NCI-H2196 (cell line): Measurements from ENCODE around the gene CFAP74.
"Not testable (repeated sequence)": the region's sequence is repeated elsewhere in the genome, so short reads cannot be mapped to it uniquely, and the experiment has no call there.

Experiments
- DNase-seq: peaks from one replicate; lab custom pipeline; 2025; ENCODE audit not compliant: unreplicated experiment; lab: John Stamatoyannopoulos, UW

CFAP74 gene

GRCh38 chr1:1987142-1987510 lies 16.5 kb downstream of the CFAP74 start:
- DNase-seq: no peak

DNA sequence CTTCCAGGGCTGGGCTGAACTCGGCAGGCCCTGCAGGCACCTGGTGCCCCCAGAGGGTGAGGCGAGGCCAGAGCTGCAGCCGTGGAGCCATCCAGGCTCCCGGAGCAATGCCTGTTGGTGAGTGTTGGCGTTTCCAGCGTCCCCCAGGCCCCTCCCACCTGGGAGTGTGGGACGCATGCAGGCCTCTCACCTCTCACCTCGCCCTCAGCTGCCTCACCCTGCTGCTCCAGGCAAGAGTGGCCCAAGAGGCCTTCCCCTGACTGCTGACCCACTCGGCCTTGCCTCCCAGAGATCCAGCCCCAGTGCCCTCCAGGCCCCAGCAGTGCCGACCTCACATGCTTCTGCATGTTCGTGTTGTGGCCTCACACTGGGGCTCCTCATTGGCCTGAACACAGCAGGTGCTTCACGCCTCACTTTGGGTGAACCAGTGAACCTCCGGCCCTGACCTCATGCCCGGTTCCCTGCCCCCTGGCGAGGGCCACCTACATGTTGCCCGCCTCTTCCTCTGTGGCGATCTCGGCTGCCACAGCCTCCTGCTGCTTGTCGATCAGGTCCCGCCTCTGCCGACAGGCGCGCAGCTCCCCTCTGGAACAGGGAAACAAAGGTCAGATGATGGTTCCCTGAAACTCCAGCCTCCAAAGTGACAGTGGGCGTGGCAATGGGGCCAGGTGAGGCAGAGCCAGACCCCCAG lies 17.0 kb downstream of the CFAP74 start:
- no peak for DNase-seq

GRCh38 chr1:1985375-1986050 lies 18.1 kb downstream of the CFAP74 start:
- no peak for DNase-seq

GRCh38 chr1:1984560-1985070 lies 19.0 kb downstream of the CFAP74 start:
- DNase-seq: no peak

DNA sequence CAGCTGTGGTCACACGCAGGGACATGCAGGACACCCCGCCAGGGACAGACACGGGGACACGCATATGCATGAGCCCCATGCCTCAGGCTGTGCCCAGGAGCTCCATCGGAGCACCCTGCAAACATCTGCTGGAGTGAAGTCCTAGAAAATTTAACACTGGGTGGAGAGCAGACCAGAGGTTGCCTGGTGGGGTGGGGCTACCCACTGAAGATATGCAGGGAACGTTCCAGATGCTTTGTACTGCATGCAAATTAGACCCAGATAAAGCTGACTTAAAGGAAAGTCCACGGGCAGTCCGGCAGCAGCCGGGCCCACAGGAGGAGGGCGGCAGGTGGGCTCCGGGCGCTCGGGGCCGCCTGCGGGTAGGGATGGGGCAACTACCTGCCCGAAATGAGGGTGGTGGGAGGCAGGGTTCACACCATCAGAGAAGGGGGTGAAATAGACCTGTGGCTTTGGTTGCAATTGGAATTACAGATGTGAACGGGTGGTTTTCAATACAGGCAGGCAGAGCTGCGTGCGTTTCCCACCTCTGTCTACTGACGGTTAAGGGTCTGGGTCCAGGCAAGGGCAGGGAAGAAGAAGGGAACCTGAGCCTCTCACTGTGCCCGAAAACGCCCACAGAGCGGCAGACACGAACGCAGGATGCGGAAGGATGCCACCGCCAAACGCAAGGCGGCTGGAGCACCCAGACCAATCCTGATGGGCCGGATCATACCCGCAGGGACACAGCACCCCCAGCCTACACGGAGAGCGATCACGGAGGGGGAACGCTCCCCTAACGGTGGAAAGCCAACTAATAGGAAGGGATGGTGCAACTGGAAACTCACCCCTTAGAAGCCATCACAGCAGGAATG lies 21.0 kb downstream of the CFAP74 start:
- DNase-seq: no peak

DNA sequence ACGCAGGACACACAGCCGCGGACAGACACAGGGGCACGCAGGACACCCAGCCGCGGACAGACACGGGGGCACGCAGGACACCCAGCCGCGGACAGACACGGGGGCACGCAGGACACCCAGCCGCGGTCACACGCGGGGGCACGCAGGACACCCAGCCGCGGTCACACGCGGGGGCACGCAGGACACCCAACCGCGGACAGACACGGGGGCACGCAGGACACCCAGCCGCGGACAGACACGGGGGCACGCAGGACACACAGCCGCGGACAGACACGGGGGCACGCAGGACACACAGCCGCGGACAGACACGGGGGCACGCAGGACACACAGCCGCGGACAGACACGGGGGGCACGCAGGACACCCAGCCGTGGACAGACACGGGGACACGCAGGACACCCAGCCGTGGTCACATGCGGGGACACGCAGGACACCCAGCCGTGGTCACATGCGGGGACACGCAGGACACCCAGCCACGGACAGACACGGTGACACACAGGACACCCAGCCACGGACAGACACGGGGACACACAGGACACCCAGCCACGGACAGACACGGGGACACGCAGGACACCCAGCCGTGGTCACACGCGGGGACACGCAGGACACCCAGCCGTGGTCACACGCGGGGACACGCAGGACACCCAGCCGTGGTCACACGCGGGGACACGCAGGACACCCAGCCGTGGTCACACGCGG lies 21.8 kb downstream of the CFAP74 start:
- not testable (repeated sequence) for DNase-seq

GRCh38 chr1:1981142-1981500 lies 22.5 kb downstream of the CFAP74 start:
- DNase-seq: no peak

DNA sequence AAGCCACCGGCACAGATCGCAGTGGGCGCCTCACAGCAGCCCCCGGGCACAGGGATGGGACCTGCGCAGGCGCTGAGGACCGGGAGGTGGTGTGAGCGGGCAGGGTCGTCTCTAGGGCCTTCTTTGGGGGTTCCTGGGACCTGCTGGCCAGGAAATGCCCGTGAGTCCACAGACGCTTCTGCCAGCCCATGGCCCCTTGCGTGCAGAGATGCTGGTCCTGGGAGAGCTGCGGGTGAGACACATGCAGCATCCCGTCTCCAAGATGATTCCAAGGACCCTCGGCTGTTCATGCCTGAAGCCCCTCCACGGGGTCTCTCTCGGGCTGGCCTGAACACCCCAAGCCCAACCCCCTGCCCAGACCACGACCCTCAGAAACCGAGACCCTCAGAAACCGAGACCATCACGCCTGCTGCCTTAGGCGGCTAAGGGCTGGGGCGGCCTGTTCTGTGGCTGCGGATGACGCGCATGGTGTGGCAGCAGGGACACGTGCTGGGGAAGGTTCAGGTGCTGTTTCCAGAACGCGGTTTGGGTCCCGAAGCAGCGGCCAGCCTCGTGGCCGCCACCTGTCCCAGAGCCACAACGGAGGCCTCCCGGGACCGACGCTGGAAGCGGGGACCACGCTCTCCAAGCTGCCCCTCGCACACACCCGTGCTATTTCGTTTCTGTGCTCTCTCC lies 23.0 kb downstream of the CFAP74 start:
- no peak for DNase-seq

GRCh38 chr1:1979482-1980165 lies 24.0 kb downstream of the CFAP74 start:
- no peak for DNase-seq

- DNase-seq: not testable (repeated sequence)
These were observed 24.7 kb downstream of the CFAP74 start for GRCh38 chr1:1978690-1979481.

GRCh38 chr1:1978108-1978507 lies 25.5 kb downstream of the CFAP74 start:
- DNase-seq: no peak

DNA sequence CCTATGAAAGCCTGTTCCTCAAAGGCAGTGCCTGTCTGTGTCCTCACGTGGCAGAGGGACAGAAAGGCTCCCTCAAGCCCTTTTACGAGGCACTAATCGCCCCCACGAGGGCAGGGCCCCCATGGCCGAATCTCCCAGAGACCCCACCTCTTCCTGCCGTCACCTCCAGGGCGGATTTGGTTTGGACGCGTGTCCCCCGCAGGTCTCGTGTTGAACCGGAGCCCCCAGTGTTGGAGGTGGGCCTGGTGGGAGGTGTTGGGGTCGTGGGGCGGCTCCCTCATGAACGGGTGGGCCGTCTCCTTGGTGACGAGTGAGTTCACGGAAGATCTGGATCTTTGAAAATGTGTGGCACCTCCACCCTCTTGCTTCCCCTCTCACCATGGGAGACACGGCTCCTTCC lies 27.6 kb downstream of the CFAP74 start:
- DNase-seq: no peak

- DNase-seq: no peak
These were observed 28.1 kb downstream of the CFAP74 start for GRCh38 chr1:1975535-1975934.

DNA sequence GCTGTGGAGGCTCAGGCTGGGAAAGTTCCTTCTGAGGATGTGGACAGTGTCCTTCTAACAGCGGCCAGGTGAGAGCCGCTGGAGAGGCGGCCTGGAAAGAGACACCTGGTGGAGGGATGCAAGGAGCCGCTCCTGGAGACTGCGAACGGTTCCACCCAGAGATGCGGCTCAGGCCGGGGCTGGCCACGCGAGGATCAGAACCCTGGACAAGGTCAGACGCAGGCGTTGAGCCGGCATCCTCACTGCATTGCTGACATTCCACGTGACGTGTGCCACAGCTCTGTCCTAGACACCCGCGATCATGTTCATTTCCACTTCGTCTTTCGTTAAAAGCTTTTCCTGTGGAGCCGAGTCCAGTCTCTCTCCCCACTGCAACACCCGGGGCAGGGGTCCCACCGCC lies 28.8 kb downstream of the CFAP74 start:
- DNase-seq: no peak

DNA sequence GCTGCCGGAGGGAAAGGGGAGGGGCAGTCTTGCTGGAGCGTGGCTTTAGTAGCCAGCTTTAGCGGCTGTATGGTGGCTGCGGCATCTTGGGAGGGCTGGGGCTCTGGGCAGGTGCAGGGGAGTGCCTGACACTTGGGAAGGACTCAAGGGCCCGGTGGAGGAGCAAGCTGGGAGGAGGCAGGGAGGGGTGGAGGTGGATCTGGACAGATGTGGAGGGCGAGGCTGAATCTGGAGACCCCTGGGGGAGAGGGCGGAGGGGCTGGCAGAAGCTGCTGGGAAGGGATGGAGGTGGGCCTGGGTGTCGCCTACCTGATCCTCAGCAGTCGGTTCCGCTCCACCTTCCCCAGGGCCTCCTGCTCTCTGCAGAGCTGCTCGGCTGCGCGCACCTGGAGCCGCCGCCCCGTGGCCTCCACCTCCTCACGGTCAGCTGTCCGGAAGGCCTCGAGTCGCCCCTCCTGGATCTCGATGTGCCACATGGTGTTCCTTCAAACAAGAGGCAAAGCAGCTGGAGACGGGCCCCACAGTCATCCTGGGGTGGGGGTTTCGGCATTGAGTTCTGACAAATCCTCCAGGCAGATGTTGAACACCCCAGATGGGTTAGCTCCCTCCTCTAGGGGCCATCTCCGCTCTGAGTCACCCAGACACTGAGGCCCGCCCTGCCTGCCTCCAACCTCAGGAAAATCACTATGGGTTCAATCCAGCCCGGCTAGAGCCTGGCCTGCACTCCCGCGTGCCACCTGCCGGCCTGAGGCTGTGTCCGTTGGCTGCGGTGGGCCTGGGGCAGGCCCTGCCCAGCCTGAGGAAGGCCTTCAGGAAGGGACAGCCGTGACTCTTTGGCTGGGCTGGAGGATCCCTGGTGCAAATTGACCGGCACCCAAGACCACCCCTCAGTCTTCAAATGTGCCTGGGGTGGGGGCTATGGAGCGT lies 29.6 kb downstream of the CFAP74 start:
- DNase-seq: no peak

- DNase-seq: no peak
These were observed 30.4 kb downstream of the CFAP74 start for GRCh38 chr1:1972976-1973715.

DNA sequence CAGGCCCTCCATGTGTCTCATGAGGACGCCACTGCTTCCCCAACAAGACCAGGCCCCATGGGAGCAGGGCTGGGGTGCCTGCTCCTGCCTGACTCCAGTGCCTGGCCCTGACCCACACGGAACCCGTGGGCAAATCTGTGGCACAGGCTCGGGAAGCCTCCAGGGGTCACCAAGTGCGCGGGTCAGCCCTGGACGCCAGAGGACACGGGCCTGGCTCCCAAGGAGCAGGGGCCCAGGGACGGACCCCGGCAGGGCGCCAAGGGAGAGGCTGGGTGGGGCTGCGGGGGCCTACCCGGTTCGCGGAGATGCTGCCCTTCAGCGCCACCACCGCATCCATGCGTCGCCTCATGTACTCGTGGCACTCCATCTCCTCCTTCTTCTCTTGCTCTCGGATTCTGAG lies 31.9 kb downstream of the CFAP74 start:
- no peak for DNase-seq

GRCh38 chr1:1971017-1971416 lies 32.6 kb downstream of the CFAP74 start:
- no peak for DNase-seq
